Fibroblast of pulmonary artery (primary cell): ENCODE data around the gene ARPC2.

Experiments
- DNase-seq: peaks from one replicate; pipeline ENCODE4 v3.0.0-alpha.2; 2010; ENCODE audit warnings: low read depth
- H3K4me3 ChIP-seq: replicated peaks from 2 replicates; pipeline ENCODE4 v1.5.1; 2011; ENCODE audit warnings: low read depth, mild to moderate bottlenecking, control low read depth, low read length, moderate library complexity
- TF ChIP-seq, protein P1 (sequence below): IDR thresholded peaks from 2 replicates; pipeline ENCODE4 v1.5.1; 2011; ENCODE audit warnings: mild to moderate bottlenecking, control low read depth, low read length, inconsistent platforms; ENCODE audit errors: missing control alignments

The ARPC2 gene

DNA sequence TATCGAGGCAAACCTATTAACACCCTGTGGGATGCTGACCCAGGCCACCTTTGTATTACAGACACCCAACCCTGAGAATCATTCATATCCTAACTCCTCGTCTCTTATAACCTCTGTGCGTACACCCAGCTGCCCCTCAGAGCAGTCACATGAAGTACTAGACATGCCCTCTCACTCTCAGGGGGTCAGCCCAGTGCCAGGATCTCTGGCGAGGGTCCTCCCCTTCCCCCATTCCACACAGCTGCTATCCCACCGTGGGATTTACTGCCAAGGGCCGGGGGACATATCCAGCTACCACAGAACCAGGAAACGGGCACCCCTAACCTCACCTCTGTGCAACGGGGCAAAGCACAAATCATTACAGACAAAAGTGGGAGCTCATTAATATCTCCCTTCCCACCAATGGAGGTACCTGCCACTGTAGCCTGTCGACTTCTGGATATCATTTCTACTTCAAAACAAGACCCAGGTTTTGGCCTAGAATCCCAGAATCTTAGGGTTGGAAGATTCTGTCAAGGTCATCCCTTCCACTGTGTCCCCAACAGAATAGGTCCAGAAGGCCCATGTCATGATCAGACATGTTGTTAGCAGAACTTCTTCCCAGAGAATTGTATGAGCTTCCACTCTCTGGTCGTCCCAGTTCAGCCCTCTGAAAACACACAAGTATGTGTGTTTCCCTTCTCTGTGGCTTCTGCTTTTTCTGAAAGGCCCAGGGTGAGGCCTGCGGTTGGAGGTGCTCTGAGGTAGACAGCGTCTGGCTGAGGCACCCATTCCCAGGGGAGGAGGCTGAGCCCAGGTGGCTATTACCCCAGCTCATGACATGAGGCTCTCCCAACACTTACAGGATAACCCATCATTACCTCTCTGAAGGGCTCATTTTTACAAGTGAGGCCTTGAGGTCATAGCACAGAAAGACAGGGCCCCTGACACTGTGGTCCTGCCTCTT, 73.6 kb downstream of the ARPC2 start:
- peak overlapping the region; percentile 89 for H3K4me3 ChIP-seq
- TF ChIP-seq, protein P1, sequence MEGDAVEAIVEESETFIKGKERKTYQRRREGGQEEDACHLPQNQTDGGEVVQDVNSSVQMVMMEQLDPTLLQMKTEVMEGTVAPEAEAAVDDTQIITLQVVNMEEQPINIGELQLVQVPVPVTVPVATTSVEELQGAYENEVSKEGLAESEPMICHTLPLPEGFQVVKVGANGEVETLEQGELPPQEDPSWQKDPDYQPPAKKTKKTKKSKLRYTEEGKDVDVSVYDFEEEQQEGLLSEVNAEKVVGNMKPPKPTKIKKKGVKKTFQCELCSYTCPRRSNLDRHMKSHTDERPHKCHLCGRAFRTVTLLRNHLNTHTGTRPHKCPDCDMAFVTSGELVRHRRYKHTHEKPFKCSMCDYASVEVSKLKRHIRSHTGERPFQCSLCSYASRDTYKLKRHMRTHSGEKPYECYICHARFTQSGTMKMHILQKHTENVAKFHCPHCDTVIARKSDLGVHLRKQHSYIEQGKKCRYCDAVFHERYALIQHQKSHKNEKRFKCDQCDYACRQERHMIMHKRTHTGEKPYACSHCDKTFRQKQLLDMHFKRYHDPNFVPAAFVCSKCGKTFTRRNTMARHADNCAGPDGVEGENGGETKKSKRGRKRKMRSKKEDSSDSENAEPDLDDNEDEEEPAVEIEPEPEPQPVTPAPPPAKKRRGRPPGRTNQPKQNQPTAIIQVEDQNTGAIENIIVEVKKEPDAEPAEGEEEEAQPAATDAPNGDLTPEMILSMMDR, result no peak
- no peak for DNase-seq

DNA sequence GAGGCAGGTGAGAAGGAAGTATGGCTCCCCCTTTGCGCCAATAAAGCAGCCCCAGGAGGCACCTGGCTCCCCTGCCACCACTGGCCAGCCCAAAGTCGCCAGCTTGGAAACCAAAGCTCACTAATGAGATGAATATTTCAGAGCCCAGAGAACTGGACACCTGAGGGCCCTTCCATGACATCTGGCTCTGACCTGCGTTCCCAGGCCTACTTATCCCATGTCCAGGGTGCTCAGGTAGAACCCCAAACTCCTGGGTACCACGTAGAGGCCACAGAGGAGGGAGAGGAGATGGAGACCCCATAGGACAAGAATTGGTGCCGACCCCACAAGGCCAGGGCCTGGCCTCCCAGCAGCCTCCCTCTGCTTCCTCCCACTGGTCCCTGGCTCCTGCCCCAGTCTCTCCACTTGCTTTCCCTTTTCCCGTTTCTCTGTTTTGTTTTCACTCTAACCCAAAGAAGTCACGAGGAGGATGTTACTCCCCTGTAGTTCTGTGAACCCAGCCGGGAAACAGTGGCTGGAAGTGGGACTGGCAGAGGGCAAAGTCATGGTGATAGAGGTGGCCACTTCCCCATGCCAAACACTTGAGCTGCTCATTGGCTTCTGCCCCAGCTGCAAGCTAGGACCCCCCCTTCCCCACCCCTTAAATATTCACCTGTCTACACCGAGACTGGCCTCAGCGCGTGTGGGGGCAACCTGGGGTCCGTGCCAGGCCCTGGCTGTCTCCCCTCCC, 74.5 kb downstream of the ARPC2 start:
- DNase-seq, result peak; percentile 36
- TF ChIP-seq, protein P1, result no peak
- H3K4me3 ChIP-seq, result peak overlapping the region; percentile 89

DNA sequence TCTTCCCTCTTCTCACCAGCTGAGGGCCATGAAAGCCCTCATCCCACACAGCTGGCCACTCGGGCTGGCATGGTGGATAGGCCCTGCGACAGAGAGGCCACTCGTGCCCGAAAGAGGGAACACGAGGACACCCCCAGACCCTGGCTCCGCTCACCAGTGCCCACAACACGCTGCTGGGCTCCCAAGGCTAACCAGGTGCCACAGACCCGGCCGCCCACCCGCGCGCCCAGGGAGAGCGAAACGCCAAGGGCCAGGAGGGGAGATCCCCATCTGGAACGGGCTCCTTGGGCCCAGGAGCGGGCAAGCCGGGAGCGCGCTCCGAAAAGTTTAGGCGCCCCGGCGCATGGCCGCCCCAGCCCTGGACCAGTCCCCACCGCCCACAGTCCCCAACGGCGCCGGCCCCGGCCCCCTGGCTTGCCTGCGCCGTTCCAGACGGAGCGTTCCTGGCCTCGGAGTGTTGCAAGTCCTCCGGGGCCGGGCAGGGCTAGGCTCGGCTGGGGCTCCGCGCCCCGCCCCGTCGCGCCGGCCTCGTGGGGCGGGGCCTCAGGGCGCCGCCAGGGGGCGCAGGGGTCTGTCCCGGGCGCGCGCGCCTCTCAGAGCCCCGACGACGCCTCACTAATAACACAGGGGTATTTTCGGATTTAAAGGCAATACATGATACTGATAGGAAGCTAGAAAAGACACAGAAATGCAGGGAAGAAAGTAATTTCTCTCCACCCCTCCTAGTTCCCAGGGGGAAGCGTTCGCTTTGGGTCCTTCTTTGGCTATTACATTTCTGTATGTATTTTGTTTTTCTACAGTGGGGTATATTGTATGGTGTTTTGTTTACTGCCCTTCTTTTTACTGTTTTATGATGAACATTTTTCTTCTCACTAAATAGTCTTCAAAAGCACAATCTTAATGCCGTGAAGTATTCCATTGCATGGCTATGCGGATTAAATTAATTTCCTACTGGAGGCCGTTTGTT, 75.3 kb downstream of the ARPC2 start, which contains the start of gene TMBIM1:
Gene TMBIM1 (minus strand): TSS at position 456 of the 967 bp plus-strand sequence. CDS start 10,362 bp downstream, outside the sequence.
- peak within 1 kb of the TSS; percentile 89 for H3K4me3 ChIP-seq
- peak; percentile 75 for DNase-seq
- TF ChIP-seq, protein P1, result peak; percentile 38

DNA sequence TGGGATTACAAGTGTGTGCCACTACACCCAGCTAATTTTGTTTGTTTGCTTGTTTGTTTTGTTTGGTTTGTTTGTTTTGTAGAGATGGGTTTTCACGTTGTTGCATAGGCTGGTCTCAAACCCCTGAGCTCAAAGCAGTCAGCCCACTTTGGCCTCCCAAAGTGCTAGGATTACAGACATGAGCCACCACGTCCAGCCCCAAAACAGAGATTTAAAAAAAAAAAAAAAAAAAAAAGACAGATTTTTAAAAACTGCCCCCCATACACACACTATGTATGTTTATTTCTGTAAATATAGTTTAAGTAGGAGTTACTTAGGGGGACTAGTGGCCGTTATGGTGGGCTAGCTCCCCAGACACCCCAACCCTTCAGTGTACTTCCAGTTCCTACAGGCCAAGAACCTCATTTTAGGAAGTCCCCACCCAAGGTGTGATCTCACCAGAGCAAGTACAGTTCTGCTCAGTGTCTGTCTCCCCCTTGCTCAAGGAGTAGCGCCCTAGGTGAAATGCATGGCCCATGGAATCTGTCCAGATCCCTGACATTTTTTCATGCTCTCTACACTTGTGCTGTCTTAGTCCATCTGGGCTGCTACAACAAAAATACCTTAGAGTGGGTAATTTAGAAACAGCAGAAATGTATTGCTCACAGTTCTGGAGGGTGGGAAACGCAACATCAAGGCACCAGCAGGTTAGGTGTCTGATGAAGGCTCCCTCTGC, 76.9 kb downstream of the ARPC2 start:
- DNase-seq, result no peak
- no peak overlapping the region for H3K4me3 ChIP-seq
- TF ChIP-seq, protein P1, result no peak

DNA sequence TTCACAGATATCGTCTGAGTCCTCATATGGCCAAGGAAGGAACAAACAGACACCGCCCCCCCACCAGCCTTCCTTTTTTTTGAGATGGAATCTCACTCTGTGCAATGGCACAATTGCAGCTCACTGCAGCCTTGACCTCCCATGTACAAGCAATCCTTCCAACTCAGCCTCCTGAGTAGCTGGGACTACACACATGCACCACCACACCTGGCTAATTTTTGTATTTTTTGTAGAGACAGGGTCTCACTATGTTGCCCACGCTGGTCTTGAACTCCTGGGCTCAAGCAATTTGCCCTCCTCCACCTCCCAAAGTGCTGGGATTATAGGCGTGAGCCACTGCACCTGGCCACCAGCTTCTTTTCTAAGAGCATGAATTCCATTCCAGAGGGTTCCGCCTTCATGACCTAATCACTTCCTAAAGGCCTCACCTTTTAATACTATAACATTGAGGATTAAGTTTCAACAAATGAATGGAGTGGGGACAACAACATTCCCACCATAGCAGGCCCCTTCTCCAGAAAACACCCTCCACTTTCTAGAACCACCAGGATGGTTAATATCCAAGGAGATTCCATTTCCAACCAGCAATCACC, 77.5 kb downstream of the ARPC2 start:
- no peak overlapping the region for H3K4me3 ChIP-seq
- TF ChIP-seq, protein P1, result no peak
- no peak for DNase-seq
